HCT116 (cell line): ENCODE data around the gene SPEN. TPM values are rescaled to one million over a fixed set of nuclear protein-coding genes. Genes with fewer than 3 reads are reported as not detected.

ENCODE experiments used
- ATAC-seq: fragments of 200-7000 bp; cut with Tn5 transposase; 2 replicates; pipeline ENCODE4 v1.9.1; 2020; ENCODE audit warnings: mild to moderate bottlenecking, moderate library complexity
- BruUV-seq: library from RNA; stranded (reverse); fragments of 400-500 nt; replicated peaks from 2 replicates; lab custom pipeline; 2021; lab: Mats Ljungman, UMichigan
- CTCF ChIA-PET: fragments of 300-600 bp; sonication (Branson Sonifier 250); formaldehyde crosslinking; loops from one replicate; lab custom pipeline; 2021; ENCODE audit warnings: antibody characterized with exemption; lab: Charles Lee
- POLR2A ChIA-PET: fragments of 300-600, 350-600 bp; sonication (Branson Sonifier 250); formaldehyde crosslinking; loops from one replicate; lab custom pipeline; 2021; ENCODE audit warnings: antibody characterized with exemption; lab: Charles Lee
- RAD21 ChIA-PET, 2 experiments: fragments of 300-600 bp; sonication (Branson Sonifier 250); formaldehyde crosslinking; loops; one replicate each; lab custom pipeline; 2023; ENCODE audit warnings: low total read pairs in 2 of 2; ENCODE audit not compliant: uncharacterized antibody in 2 of 2, unreplicated experiment in 2 of 2, low non-redundant PET in 1 of 2; lab: Charles Lee
- DNase-seq: peaks from one replicate; pipeline ENCODE4 v3.0.0-alpha.2; 2010; ENCODE audit warnings: low read depth, low spot score
- H2AFZ ChIP-seq: fragments of 200-600 bp; shearing (Covaris generic), sonication (generic); 2 replicates; pipeline ENCODE4 v1.6.1; 2017; ENCODE audit warnings: low read depth, mixed run types, mixed read lengths, antibody characterized with exemption, low read length; ENCODE audit not compliant: poor library complexity, severe bottlenecking
- H3K27ac ChIP-seq: 2 replicates; pipeline ENCODE4 v1.5.1; 2012; ENCODE audit warnings: low read depth, low read length
- H3K27me3 ChIP-seq: fragments of 200-600 bp; sonication (generic); 2 replicates; pipeline ENCODE4 v1.6.1; 2016; ENCODE audit warnings: mixed run types, low read length, mixed read lengths; ENCODE audit not compliant: insufficient read depth
- H3K36me3 ChIP-seq, 2 experiments: fragments of 200-500 bp in 1 of 2; fragments of 200-600 bp in 1 of 2; sonication (Bioruptor generic) in 1 of 2; sonication (generic) in 1 of 2; 2 replicates each; pipeline versions ENCODE4 v1.5.1 to v1.6.1; 2014 to 2016; ENCODE audit warnings: low read length in 2 of 2, inconsistent platforms in 1 of 2, mixed read lengths in 1 of 2, mixed run types in 1 of 2; ENCODE audit not compliant: insufficient read depth in 2 of 2, control insufficient read depth in 1 of 2
- H3K4me1 ChIP-seq, 2 experiments: fragments of 200-600 bp in 1 of 2; sonication (generic) in 1 of 2; 2 replicates each; pipeline versions ENCODE4 v1.5.1 to v1.6.1; 2012 to 2017; ENCODE audit warnings: low read length in 2 of 2, inconsistent platforms in 1 of 2, mild to moderate bottlenecking in 1 of 2, mixed read lengths in 1 of 2, mixed run types in 1 of 2, moderate library complexity in 1 of 2; ENCODE audit not compliant: insufficient read depth in 2 of 2, control insufficient read depth in 1 of 2
- H3K4me2 ChIP-seq: fragments of 200-600 bp; sonication (generic); 2 replicates; pipeline ENCODE4 v1.6.1; 2017; ENCODE audit warnings: mixed run types, low read length, mixed read lengths
- H3K4me3 ChIP-seq, 2 experiments: fragments of 200-600 bp in 1 of 2; sonication (generic) in 1 of 2; replicated peaks in 1 of 2; 2 replicates each; pipeline ENCODE4 v1.5.1; 2011 to 2016; ENCODE audit warnings: low read length in 2 of 2, control low read depth in 1 of 2, low read depth in 1 of 2, mild to moderate bottlenecking in 1 of 2, mixed read lengths in 1 of 2, mixed run types in 1 of 2
- H3K79me2 ChIP-seq: fragments of 200-600 bp; sonication (generic); 2 replicates; pipeline ENCODE4 v1.6.1; 2017; ENCODE audit warnings: mild to moderate bottlenecking, mixed run types, low read length, moderate library complexity, mixed read lengths; ENCODE audit not compliant: insufficient read depth
- H3K9ac ChIP-seq: fragments of 200-600 bp; sonication (generic); 2 replicates; pipeline ENCODE4 v1.6.1; 2016; ENCODE audit warnings: low read length, mixed read lengths
- H3K9me2 ChIP-seq: fragments of 200-600 bp; sonication (generic), shearing (Covaris generic); 2 replicates; pipeline ENCODE4 v1.6.1; 2017; ENCODE audit warnings: mixed run types, mild to moderate bottlenecking, moderate library complexity; ENCODE audit not compliant: insufficient read depth
- H3K9me3 ChIP-seq, 2 experiments: fragments of 200-500 bp in 1 of 2; fragments of 200-600 bp in 1 of 2; sonication (Bioruptor generic) in 1 of 2; sonication (generic) in 1 of 2; 2 replicates each; pipeline ENCODE4 v1.6.1; 2014 to 2017; ENCODE audit warnings: low read length in 2 of 2, mixed read lengths in 2 of 2, inconsistent platforms in 1 of 2, low read depth in 1 of 2, mild to moderate bottlenecking in 1 of 2, mixed run types in 1 of 2, moderate library complexity in 1 of 2; ENCODE audit not compliant: control insufficient read depth in 1 of 2, insufficient read depth in 1 of 2
- H4K20me1 ChIP-seq: fragments of 200-600 bp; sonication (generic), shearing (Covaris generic); 2 replicates; pipeline ENCODE4 v1.6.1; 2017; ENCODE audit warnings: mixed run types, mild to moderate bottlenecking, moderate library complexity; ENCODE audit not compliant: insufficient read depth
- CBX3 ChIP-seq: IDR thresholded peaks from 2 replicates; pipeline ENCODE4 v1.6.1; 2012; ENCODE audit warnings: low read depth
- EZH2phosphoT487 ChIP-seq: fragments of 200-600 bp; IDR thresholded peaks from 2 replicates; pipeline ENCODE4 v1.6.1; 2018; ENCODE audit warnings: antibody characterized with exemption, borderline replicate concordance
- FOSL1 ChIP-seq: IDR thresholded peaks from 2 replicates; pipeline ENCODE4 v1.6.1; 2012; ENCODE audit warnings: low read depth
- POLR2AphosphoS5 ChIP-seq: IDR thresholded peaks from 2 replicates; pipeline ENCODE4 v1.6.1; 2011; ENCODE audit warnings: mild to moderate bottlenecking, low read depth, low read length, moderate library complexity
- RAD21 ChIP-seq: IDR thresholded peaks from 2 replicates; pipeline ENCODE4 v1.6.1; 2012; ENCODE audit warnings: low read depth, mild to moderate bottlenecking
- SIN3A ChIP-seq: IDR thresholded peaks from 2 replicates; pipeline ENCODE4 v1.6.1; 2012; ENCODE audit warnings: low read depth
- SRF ChIP-seq: IDR thresholded peaks from 2 replicates; pipeline ENCODE4 v1.6.1; 2012; ENCODE audit warnings: low read depth
- ZNF274 ChIP-seq: fragments of 200-500 bp; sonication (Bioruptor generic); IDR thresholded peaks from 2 replicates; pipeline ENCODE4 v1.6.1; 2014; ENCODE audit warnings: mild to moderate bottlenecking, low read depth, low read length, inconsistent platforms
- intact Hi-C: fragments of 100-400 bp; cut with micrococcal nuclease; formaldehyde crosslinking; loops from 2 replicates; pipeline ENCODE4 v1.10.0; 2022
- total RNA-seq: library from RNA; stranded (reverse); gene quantifications from one replicate; pipeline ENCODE4 v1.2.1, GENCODE V29; 2021; ENCODE audit not compliant: unreplicated experiment
- TF ChIP-seq, protein P1 (sequence below), 3 experiments: fragments of 200-600 bp in 1 of 3; sonication (generic) in 1 of 3; IDR thresholded peaks in 2 of 3; conservative IDR thresholded peaks in 1 of 3; 2 replicates each; pipeline ENCODE4 v1.5.1; 2012 to 2017; ENCODE audit warnings: low read depth in 2 of 3, low read length in 2 of 3, antibody characterized with exemption in 1 of 3, borderline replicate concordance in 1 of 3, control low read depth in 1 of 3, mild to moderate bottlenecking in 1 of 3, mixed read lengths in 1 of 3, mixed run types in 1 of 3, moderate library complexity in 1 of 3; ENCODE audit not compliant: insufficient read depth in 1 of 3
- TF ChIP-seq, protein P2 (sequence below): IDR thresholded peaks from 2 replicates; pipeline ENCODE4 v1.6.1; 2011; ENCODE audit warnings: mild to moderate bottlenecking, low read length, moderate library complexity; ENCODE audit not compliant: insufficient replicate concordance; ENCODE audit errors: extremely low read depth

The SPEN gene
- total RNA-seq, 1 experiment from 2014 or later = 58.6 TPM

- DNase-seq (no peak), ATAC-seq (peak; percentile 49)
- intact Hi-C loops = no loop called here
- TF ChIP-seq RAD21 (peak; percentile 33), CBX3 (no peak), FOSL1 (no peak)
- TF ChIP-seq, protein P1, sequence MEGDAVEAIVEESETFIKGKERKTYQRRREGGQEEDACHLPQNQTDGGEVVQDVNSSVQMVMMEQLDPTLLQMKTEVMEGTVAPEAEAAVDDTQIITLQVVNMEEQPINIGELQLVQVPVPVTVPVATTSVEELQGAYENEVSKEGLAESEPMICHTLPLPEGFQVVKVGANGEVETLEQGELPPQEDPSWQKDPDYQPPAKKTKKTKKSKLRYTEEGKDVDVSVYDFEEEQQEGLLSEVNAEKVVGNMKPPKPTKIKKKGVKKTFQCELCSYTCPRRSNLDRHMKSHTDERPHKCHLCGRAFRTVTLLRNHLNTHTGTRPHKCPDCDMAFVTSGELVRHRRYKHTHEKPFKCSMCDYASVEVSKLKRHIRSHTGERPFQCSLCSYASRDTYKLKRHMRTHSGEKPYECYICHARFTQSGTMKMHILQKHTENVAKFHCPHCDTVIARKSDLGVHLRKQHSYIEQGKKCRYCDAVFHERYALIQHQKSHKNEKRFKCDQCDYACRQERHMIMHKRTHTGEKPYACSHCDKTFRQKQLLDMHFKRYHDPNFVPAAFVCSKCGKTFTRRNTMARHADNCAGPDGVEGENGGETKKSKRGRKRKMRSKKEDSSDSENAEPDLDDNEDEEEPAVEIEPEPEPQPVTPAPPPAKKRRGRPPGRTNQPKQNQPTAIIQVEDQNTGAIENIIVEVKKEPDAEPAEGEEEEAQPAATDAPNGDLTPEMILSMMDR (IDR thresholded peaks at IDR 0.05 in 2 of 3, conservative IDR thresholded peaks at IDR 0.05 in 1 of 3; ENCODE audit: borderline replicate concordance in 1 of 3, insufficient read depth in 1 of 3, low read depth in 2 of 3, low read length in 2 of 3) = peak; percentile 8 to 24 (median 21); a peak in 2 of 6 replicates
- H2AFZ ChIP-seq = no peak overlapping the region
- ChIA-PET RAD21 (interaction anchor here in 1 of 2 experiments (0.6 kb wide), 1 partner anchor 134 kb away, joined by 3 read pairs; no protein-coding TSS in a partner anchor), CTCF (interaction anchor here (1.1 kb wide), 1 partner anchor 122 kb away, joined by 7 read pairs; no protein-coding TSS in a partner anchor), POLR2A (no interaction called here)
- H3K4me2 ChIP-seq = no peak overlapping the region
- no peak overlapping the region for H3K27ac ChIP-seq
- H3K4me3 ChIP-seq = no peak overlapping the region
- no peaks in the 10 kb centered on the region for H4K20me1 ChIP-seq
- BruUV-seq = no TSS peak
- no peaks in the 10 kb centered on the region for H3K9me2 ChIP-seq
- H3K36me3 ChIP-seq = peaks cover 33 to 45% of the 10 kb centered on the region in 2 experiments
- no peaks in the 10 kb centered on the region for H3K27me3 ChIP-seq
- no peaks in the 10 kb centered on the region for H3K4me1 ChIP-seq
- H3K9ac ChIP-seq = no peak overlapping the region
- peaks cover 12% of the 10 kb centered on the region; the same call in 1 of the 2 replicates for H3K79me2 ChIP-seq
- no peaks in the 10 kb centered on the region for H3K9me3 ChIP-seq
Measured at GRCh38 chr1:15937706-15938168, 90.2 kb downstream of the SPEN start.

- no peak for ATAC-seq
- no peaks in the 10 kb centered on the region for H3K4me1 ChIP-seq
- H3K9ac ChIP-seq = no peak overlapping the region
- peaks cover 32 to 50% of the 10 kb centered on the region in 2 experiments for H3K36me3 ChIP-seq
- no peaks in the 10 kb centered on the region for H4K20me1 ChIP-seq
- no peak overlapping the region for H2AFZ ChIP-seq
- no TSS peak for BruUV-seq
- ChIA-PET CTCF (no interaction called here), POLR2A (no interaction called here), RAD21 (no interaction called here)
- peaks cover 6% of the 10 kb centered on the region; the same call in 1 of the 2 replicates for H3K79me2 ChIP-seq
- H3K27ac ChIP-seq = no peak overlapping the region
- H3K9me3 ChIP-seq = no peaks in the 10 kb centered on the region
- TF ChIP-seq, protein P2, sequence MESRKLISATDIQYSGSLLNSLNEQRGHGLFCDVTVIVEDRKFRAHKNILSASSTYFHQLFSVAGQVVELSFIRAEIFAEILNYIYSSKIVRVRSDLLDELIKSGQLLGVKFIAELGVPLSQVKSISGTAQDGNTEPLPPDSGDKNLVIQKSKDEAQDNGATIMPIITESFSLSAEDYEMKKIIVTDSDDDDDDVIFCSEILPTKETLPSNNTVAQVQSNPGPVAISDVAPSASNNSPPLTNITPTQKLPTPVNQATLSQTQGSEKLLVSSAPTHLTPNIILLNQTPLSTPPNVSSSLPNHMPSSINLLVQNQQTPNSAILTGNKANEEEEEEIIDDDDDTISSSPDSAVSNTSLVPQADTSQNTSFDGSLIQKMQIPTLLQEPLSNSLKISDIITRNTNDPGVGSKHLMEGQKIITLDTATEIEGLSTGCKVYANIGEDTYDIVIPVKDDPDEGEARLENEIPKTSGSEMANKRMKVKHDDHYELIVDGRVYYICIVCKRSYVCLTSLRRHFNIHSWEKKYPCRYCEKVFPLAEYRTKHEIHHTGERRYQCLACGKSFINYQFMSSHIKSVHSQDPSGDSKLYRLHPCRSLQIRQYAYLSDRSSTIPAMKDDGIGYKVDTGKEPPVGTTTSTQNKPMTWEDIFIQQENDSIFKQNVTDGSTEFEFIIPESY = no peak
- no peak for TF ChIP-seq ZNF274
- TF ChIP-seq SRF = no peak
- TF ChIP-seq POLR2AphosphoS5 = no peak; the same call in 1 of the 2 replicates
- no peak for TF ChIP-seq FOSL1
- TF ChIP-seq, protein P1 (IDR thresholded peaks at IDR 0.05 in 2 of 3, conservative IDR thresholded peaks at IDR 0.05 in 1 of 3; ENCODE audit: borderline replicate concordance in 1 of 3, insufficient read depth in 1 of 3, low read depth in 2 of 3, low read length in 2 of 3) = no peak
- TF ChIP-seq EZH2phosphoT487 = no peak
- TF ChIP-seq SIN3A = no peak
- no peak for TF ChIP-seq RAD21
- DNase-seq = no peak
- intact Hi-C loops = no loop called here
- no peak overlapping the region for H3K4me2 ChIP-seq
- H3K4me3 ChIP-seq = no peak overlapping the region
- H3K27me3 ChIP-seq = no peaks in the 10 kb centered on the region
- no peaks in the 10 kb centered on the region for H3K9me2 ChIP-seq
Measured at GRCh38 chr1:15938628-15939161, 91.2 kb downstream of the SPEN start.
